GM19240 (cell line): ENCODE data around the gene SERINC4.

ENCODE experiments used
- DNase-seq: peaks from one replicate; pipeline ENCODE4 v3.0.0; 2011; ENCODE audit warnings: low spot score; ENCODE audit not compliant: insufficient read length

The SERINC4 gene

GRCh38 chr15:43799209-43799944 is 643 bp downstream of the SERINC4 start:
- no peak for DNase-seq

GRCh38 chr15:43796566-43796965 is 3.5 kb downstream of the SERINC4 start:
- DNase-seq: no peak

- no peak for DNase-seq
These were observed 4.0 kb downstream of the SERINC4 start for GRCh38 chr15:43795997-43796396.

GRCh38 chr15:43795197-43795596 is 4.8 kb downstream of the SERINC4 start:
- DNase-seq: no peak

- no peak for DNase-seq
These were observed 5.6 kb downstream of the SERINC4 start for GRCh38 chr15:43794269-43795037.

GRCh38 chr15:43793647-43794046 is 6.4 kb downstream of the SERINC4 start:
- DNase-seq: no peak

- no peak for DNase-seq
These were observed 7.1 kb downstream of the SERINC4 start for GRCh38 chr15:43792761-43793476.

- DNase-seq: peak; percentile 83
These were observed 7.8 kb downstream of the SERINC4 start, which contains the start of gene SERF2 for GRCh38 chr15:43791993-43792760. SERF2 (plus strand) TSS chr15:43792320; CDS start chr15:43792377, 57 bp downstream.

GRCh38 chr15:43789409-43789808 is 10.6 kb downstream of the SERINC4 start:
- no peak for DNase-seq

- no peak for DNase-seq
These were observed 21.0 kb downstream of the SERINC4 start for GRCh38 chr15:43779016-43779415.

- DNase-seq: no peak
These were observed 22.6 kb downstream of the SERINC4 start for GRCh38 chr15:43777267-43777914.

GRCh38 chr15:43776718-43777266 is 23.2 kb downstream of the SERINC4 start, which contains the start of gene ELL3:
ELL3 (minus strand) TSS chr15:43776966; CDS start chr15:43776901, 65 bp downstream.
- DNase-seq: no peak

- no peak for DNase-seq
These were observed 23.8 kb downstream of the SERINC4 start for GRCh38 chr15:43776101-43776717.

- no peak for DNase-seq
These were observed 24.5 kb downstream of the SERINC4 start for GRCh38 chr15:43775411-43775965.

- DNase-seq: no peak
These were observed 26.0 kb downstream of the SERINC4 start for GRCh38 chr15:43774062-43774461.

- DNase-seq: no peak
These were observed 27.4 kb downstream of the SERINC4 start for GRCh38 chr15:43772624-43773023.

- DNase-seq: no peak
These were observed 28.2 kb downstream of the SERINC4 start for GRCh38 chr15:43771816-43772215.

GRCh38 chr15:43769584-43770228 is 30.3 kb downstream of the SERINC4 start:
- no peak for DNase-seq

GRCh38 chr15:43763819-43764446 is 36.1 kb downstream of the SERINC4 start:
- no peak for DNase-seq
